NB4 (cell line): ENCODE measurements around the gene RASGRP1.

Experiments
- MYC ChIP-seq: IDR thresholded peaks from 2 replicates; pipeline ENCODE4 v1.6.1; 2011; ENCODE audit warnings: low read depth, low read length
- POLR2A ChIP-seq: IDR thresholded peaks from 2 replicates; pipeline ENCODE4 v1.6.1; 2011; ENCODE audit warnings: mild to moderate bottlenecking; ENCODE audit not compliant: insufficient read length; ENCODE audit errors: extremely low read depth

DNA sequence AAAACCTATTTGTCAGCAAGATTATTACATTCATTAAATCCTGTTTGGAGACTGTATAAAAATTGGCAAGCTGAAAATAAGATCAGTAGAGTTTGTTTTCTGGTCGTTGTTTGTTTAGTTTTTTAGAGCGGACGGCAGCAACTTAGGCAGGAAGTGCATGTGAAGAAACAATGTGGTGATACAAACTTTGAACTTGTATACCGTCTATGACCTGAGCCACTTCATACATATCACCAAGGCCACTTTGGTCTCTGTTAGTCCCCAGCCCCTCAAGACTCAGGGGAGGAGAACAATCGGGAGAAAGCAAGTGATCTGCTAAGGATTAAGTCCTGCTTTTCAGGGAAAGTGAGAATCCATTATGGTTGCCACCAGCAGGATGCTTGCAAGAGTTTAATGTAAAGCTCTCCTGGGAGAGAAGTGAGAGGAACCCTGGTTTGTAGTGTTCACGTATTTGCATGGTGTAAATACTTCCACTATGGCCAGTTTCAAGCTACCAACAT, 31.1 kb downstream of the RASGRP1 start:
- TF ChIP-seq MYC (no peak), POLR2A (no peak)
